A549 (cell line): ENCODE data around the gene TSPYL4. TPM values are rescaled to one million over a fixed set of nuclear protein-coding genes. Genes with fewer than 3 reads are reported as not detected.

Experiments used
- ATAC-seq, 2 experiments: fragments of 200-7000 bp in 1 of 2; fragments of >200 bp in 1 of 2; cut with Nextera tagmentation in 1 of 2; cut with Tn5 transposase in 1 of 2; 3 replicates each; pipeline versions ENCODE4 v1.8.0 to v1.9.1; 2018 to 2020; ENCODE audit warnings: mild to moderate bottlenecking in 1 of 2, moderate library complexity in 1 of 2
- CTCF ChIA-PET: fragments of 300-600 bp; sonication (Branson Sonifier 250); formaldehyde crosslinking; extraction: SDS; loops from one replicate; lab custom pipeline; 2021; ENCODE audit warnings: antibody characterized with exemption, inconsistent platforms; lab: Yijun Ruan, JAX
- POLR2A ChIA-PET: fragments of 350-600 bp; formaldehyde crosslinking; extraction: SDS; loops from one replicate; lab custom pipeline; 2021; ENCODE audit warnings: antibody characterized with exemption, inconsistent platforms; lab: Yijun Ruan, JAX
- DNase-seq, 2 experiments: peaks; one replicate each; pipeline versions ENCODE4 v3.0.0 to v3.0.0-alpha.2; 2011 to 2016; ENCODE audit warnings: low read depth in 1 of 2, low spot score in 1 of 2
- FAIRE-seq: peaks from 2 replicates; lab custom pipeline; 2011; peaks lifted over from hg19 to GRCh38; lab: Jason Lieb, UNC
- H3K27ac ChIP-seq, 2 experiments: fragments of >200 bp; sonication (Bioruptor Twin); formaldehyde crosslinking; 3 replicates each; pipeline ENCODE4 v1.5.1; 2016 to 2017
- H3K4me1 ChIP-seq: fragments of >200 bp; sonication (Bioruptor Twin); formaldehyde crosslinking; 3 replicates; pipeline ENCODE4 v1.6.1; 2016
- H3K4me2 ChIP-seq: fragments of >200 bp; sonication (Bioruptor Twin); formaldehyde crosslinking; 3 replicates; pipeline ENCODE4 v1.6.1; 2016
- H3K4me3 ChIP-seq: fragments of >200 bp; sonication (Bioruptor Twin); formaldehyde crosslinking; 3 replicates; pipeline ENCODE4 v1.5.1; 2016
- H3K9me3 ChIP-seq: fragments of >200 bp; sonication (Bioruptor Twin); formaldehyde crosslinking; 3 replicates; pipeline ENCODE4 v1.6.1; 2016
- BCL3 ChIP-seq: fragments of >200 bp; sonication (Bioruptor Twin); formaldehyde crosslinking; IDR thresholded peaks from 3 replicates; pipeline ENCODE4 v1.6.1; 2016
- BHLHE40 ChIP-seq: IDR thresholded peaks from 2 replicates; pipeline ENCODE4 v1.6.1; 2012; ENCODE audit warnings: low read depth, low read length, inconsistent platforms
- CBX8 ChIP-seq: fragments of 200-600 bp; sonication (generic); IDR thresholded peaks from 2 replicates; pipeline ENCODE4 v1.6.1; 2016
- CTCF ChIP-seq: fragments of >200 bp; sonication (Bioruptor Twin); formaldehyde crosslinking; IDR thresholded peaks from 3 replicates; pipeline ENCODE4 v1.5.1; 2016
- E2F6 ChIP-seq: IDR thresholded peaks from 2 replicates; pipeline ENCODE4 v1.6.1; 2012; ENCODE audit warnings: low read depth, borderline replicate concordance
- EHMT2 ChIP-seq: fragments of 200-600 bp; sonication (generic); IDR thresholded peaks from 2 replicates; pipeline ENCODE4 v1.6.1; 2016; ENCODE audit warnings: antibody characterized with exemption, low read depth, mild to moderate bottlenecking, moderate library complexity
- ELK1 ChIP-seq: fragments of 150-350 bp; IDR thresholded peaks from 2 replicates; pipeline ENCODE4 v1.6.1; 2014; ENCODE audit warnings: low read depth, mild to moderate bottlenecking, low read length
- EP300 ChIP-seq, 2 experiments: fragments of >200 bp; sonication (Bioruptor Twin); formaldehyde crosslinking; IDR thresholded peaks; 2 replicates in 1 of 2; 3 replicates in 1 of 2; pipeline ENCODE4 v1.6.1; 2016 to 2017
- FOXS1 ChIP-seq: fragments of 250-450 bp; sonication (Bioruptor Pico); IDR thresholded peaks from 2 replicates; pipeline ENCODE4 v1.5.0; 2020; ENCODE audit warnings: mild to moderate bottlenecking, moderate library complexity
- HES2 ChIP-seq: fragments of >200 bp; sonication (Bioruptor Twin); formaldehyde crosslinking; IDR thresholded peaks from 2 replicates; pipeline ENCODE4 v1.6.1; 2016
- HOXB13 ChIP-seq: fragments of 250-450 bp; sonication (Bioruptor Pico); IDR thresholded peaks from 2 replicates; pipeline ENCODE4 v1.5.0; 2020; ENCODE audit warnings: low read depth, mild to moderate bottlenecking, moderate library complexity
- JUN ChIP-seq, 2 experiments: fragments of >200 bp; sonication (Bioruptor Twin); formaldehyde crosslinking; IDR thresholded peaks; 2 replicates in 1 of 2; 3 replicates in 1 of 2; pipeline ENCODE4 v1.6.1; 2016 to 2017
- JUNB ChIP-seq: fragments of >200 bp; sonication (Bioruptor Twin); formaldehyde crosslinking; IDR thresholded peaks from 2 replicates; pipeline ENCODE4 v1.6.1; 2016
- KDM1A ChIP-seq: fragments of 200-600 bp; sonication (generic); IDR thresholded peaks from 2 replicates; pipeline ENCODE4 v1.6.1; 2016; ENCODE audit warnings: low read depth, mild to moderate bottlenecking
- MAX ChIP-seq: IDR thresholded peaks from 2 replicates; pipeline ENCODE4 v1.6.1; 2012
- MAZ ChIP-seq: fragments of 150-350 bp; IDR thresholded peaks from 2 replicates; pipeline ENCODE4 v1.6.1; 2014; ENCODE audit warnings: antibody characterized with exemption, low read depth, low read length, borderline replicate concordance
- NFE2L2 ChIP-seq: fragments of 150-350 bp; conservative IDR thresholded peaks from 2 replicates; pipeline ENCODE4 v1.6.1; 2014; ENCODE audit warnings: low read length
- POLR2AphosphoS2 ChIP-seq: conservative IDR thresholded peaks from 2 replicates; pipeline ENCODE4 v1.6.1; 2012; ENCODE audit warnings: low read length, improper control_type of control experiment, inconsistent platforms
- RAD21 ChIP-seq, 2 experiments: fragments of >200 bp in 1 of 2; sonication (Bioruptor Twin) in 1 of 2; formaldehyde crosslinking in 1 of 2; IDR thresholded peaks in 1 of 2; conservative IDR thresholded peaks in 1 of 2; 2 replicates in 1 of 2; 3 replicates in 1 of 2; pipeline ENCODE4 v1.6.1; 2012 to 2018; ENCODE audit warnings: inconsistent platforms in 1 of 2
- RCOR1 ChIP-seq: fragments of 150-350 bp; IDR thresholded peaks from 2 replicates; pipeline ENCODE4 v1.6.1; 2014; ENCODE audit warnings: antibody characterized with exemption, low read length, low read depth
- RFX5 ChIP-seq: fragments of 450-650 bp; IDR thresholded peaks from 2 replicates; pipeline ENCODE4 v1.7.1; 2014; ENCODE audit warnings: antibody characterized with exemption, mild to moderate bottlenecking, moderate library complexity
- SMC3 ChIP-seq: fragments of >200 bp; sonication (Bioruptor Twin); formaldehyde crosslinking; IDR thresholded peaks from 3 replicates; pipeline ENCODE4 v1.6.1; 2018; ENCODE audit warnings: inconsistent platforms
- SREBF2 ChIP-seq: fragments of 450-650 bp; IDR thresholded peaks from 2 replicates; pipeline ENCODE4 v1.6.1; 2014; ENCODE audit warnings: mild to moderate bottlenecking, moderate library complexity
- TP53 ChIP-seq: fragments of 250-450 bp; sonication (Bioruptor Pico); IDR thresholded peaks from 2 replicates; pipeline ENCODE4 v1.5.0; 2021; ENCODE audit warnings: mild to moderate bottlenecking, moderate library complexity
- ZFP36 ChIP-seq: fragments of 450-650 bp; IDR thresholded peaks from 2 replicates; pipeline ENCODE4 v1.6.1; 2014; ENCODE audit warnings: borderline replicate concordance; ENCODE audit not compliant: partially characterized antibody
- ZNF302 ChIP-seq: fragments of 250-450 bp; sonication (Bioruptor Pico); IDR thresholded peaks from 2 replicates; pipeline ENCODE4 v1.9.0; 2021; ENCODE audit warnings: inconsistent platforms, mild to moderate bottlenecking, moderate library complexity
- WGBS: methylation state at CpG from one replicate; pipeline ENCODE4 v1.1.6; 2017; ENCODE audit errors: missing lambda C conversion rate; 5-methylcytosine and 5-hydroxymethylcytosine counted together
- polyA plus RNA-seq, 4 experiments: library from polyadenylated mRNA; depleted of rRNA in 3 of 4; stranded (reverse); fragments of >200 nt; fragmentation: RNase III in 1 of 4; extraction: RNeasy Plus Mini Kit Qiagen cat#74134 plus additional on column Dnase treatment in 1 of 4; gene quantifications; 2 replicates in 3 of 4; 3 replicates in 1 of 4; pipeline ENCODE4 v1.2.3, GENCODE V29; 2011 to 2017

TSPYL4 gene
- polyA plus RNA-seq, 2 of the 4 experiments (the other 2 are of a cell fraction), result 3.9 to 5.6 TPM

- no peak for TF ChIP-seq CBX8
- TF ChIP-seq EHMT2, result no peak
- no peak for TF ChIP-seq NFE2L2
- TF ChIP-seq BHLHE40, result no peak
- no peak for TF ChIP-seq RFX5
- TF ChIP-seq MAZ, result no peak
- TF ChIP-seq ELK1, result no peak
- no peak for TF ChIP-seq RCOR1
- no peak for TF ChIP-seq JUNB
- no peak for TF ChIP-seq SMC3
- no peak for TF ChIP-seq E2F6
- TF ChIP-seq JUN (IDR thresholded peaks at IDR 0.05), result no peak
- TF ChIP-seq SREBF2, result no peak
- no peak for TF ChIP-seq TP53
- no peak for TF ChIP-seq MAX
- TF ChIP-seq EP300 (IDR thresholded peaks at IDR 0.05), result no peak
- no peak for DNase-seq
- no peak for FAIRE-seq
- Histone ChIP-seq H3K27ac (no peak overlapping the region), H3K4me1 (no peaks in the 10 kb centered on the region), H3K4me3 (no peak overlapping the region), H3K4me2 (no peak overlapping the region), H3K9me3 (no peaks in the 10 kb centered on the region)
- POLR2A ChIA-PET, result no interaction called here
- no peak for ATAC-seq
- CTCF ChIA-PET, result interaction anchor here (1.0 to 1.7 kb wide), 4 partner anchors 23 to 269 kb away, joined by 3 to 5 read pairs (median 4); no protein-coding TSS in a partner anchor
- WGBS, result 77% methylated on average over 4 of the region's 4 CpGs
Observed at GRCh38 chr6:116291701-116292396, 38.0 kb upstream of the TSPYL4 start.

GRCh38 chr6:116290799-116291198, 36.9 kb upstream of the TSPYL4 start:
- WGBS, result 70% methylated on average over 2 of the region's 2 CpGs
- Histone ChIP-seq H3K4me2 (no peak overlapping the region), H3K9me3 (no peaks in the 10 kb centered on the region), H3K27ac (no peak overlapping the region), H3K4me1 (no peaks in the 10 kb centered on the region), H3K4me3 (no peak overlapping the region)
- no peak for FAIRE-seq
- ChIA-PET CTCF (interaction anchor here (1.0 kb wide), 1 partner anchor 244 kb away, joined by 3 read pairs; no protein-coding TSS in a partner anchor), POLR2A (no interaction called here)
- ATAC-seq, result no peak
- no peak for DNase-seq
- TF ChIP-seq KDM1A, result no peak
- no peak for TF ChIP-seq JUNB
- TF ChIP-seq ZNF302 (CRISPR knock-in tag), result no peak
- no peak for TF ChIP-seq BCL3
- TF ChIP-seq ZFP36, result no peak
- no peak for TF ChIP-seq FOXS1 (CRISPR knock-in tag)
- TF ChIP-seq RFX5, result no peak
- TF ChIP-seq BHLHE40, result no peak
- TF ChIP-seq EHMT2, result no peak
- TF ChIP-seq HES2, result no peak
- TF ChIP-seq POLR2AphosphoS2, result no peak
- TF ChIP-seq SREBF2, result no peak
- TF ChIP-seq TP53, result no peak
- TF ChIP-seq CTCF, result no peak
- no peak for TF ChIP-seq RAD21 (conservative IDR thresholded peaks at IDR 0.05 in 1 of 2, IDR thresholded peaks at IDR 0.05 in 1 of 2)
- no peak for TF ChIP-seq HOXB13 (CRISPR knock-in tag)
- no peak for TF ChIP-seq EP300 (IDR thresholded peaks at IDR 0.05)
- no peak for TF ChIP-seq SMC3
